Measurements from ENCODE around the gene CIRBP.

The CIRBP gene

GRCh38 chr19:1275976-1276627 lies 7.0 kb downstream of the CIRBP start:
- no peak for TF ChIP-seq GATA1 (IDR thresholded peaks at IDR 0.05; ENCODE audit: low read depth, low read length)
- TF ChIP-seq POLR2A (IDR thresholded peaks at IDR 0.05; ENCODE audit: low read length), result no peak
- no peak for DNase-seq

GRCh38 chr19:1276628-1277022 lies 7.5 kb downstream of the CIRBP start:
- DNase-seq, result no peak

DNA sequence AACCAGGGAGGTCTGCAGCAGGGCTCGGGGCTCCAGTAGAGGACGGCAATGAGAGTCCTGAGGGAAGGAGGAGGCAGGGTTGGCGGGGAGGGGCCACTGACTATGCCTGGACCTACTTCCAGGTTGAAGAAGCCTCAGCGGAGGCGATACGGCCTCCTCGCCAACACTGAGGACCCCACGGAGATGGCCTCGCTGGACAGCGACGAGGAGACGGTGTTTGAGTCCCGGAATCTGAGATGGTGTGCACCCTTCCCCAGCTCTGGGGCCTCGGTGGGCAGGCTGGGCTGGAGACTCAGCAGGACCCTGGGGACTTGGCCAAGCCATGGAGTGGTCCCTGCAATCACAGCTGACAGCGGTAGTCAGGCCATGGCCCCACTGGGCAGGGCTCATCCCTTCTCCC lies 7.9 kb downstream of the CIRBP start:
- no peak for DNase-seq
- TF ChIP-seq POLR2A (IDR thresholded peaks at IDR 0.05; ENCODE audit: low read length), result no peak
- TF ChIP-seq GATA1 (IDR thresholded peaks at IDR 0.05; ENCODE audit: low read depth, low read length), result no peak

More at GRCh38 chr19:1276628-1277022, 7.5 kb downstream of the CIRBP start:
- TF ChIP-seq POLR2A (IDR thresholded peaks at IDR 0.05; ENCODE audit: low read length), result no peak
- no peak for TF ChIP-seq GATA1 (IDR thresholded peaks at IDR 0.05; ENCODE audit: low read depth, low read length)

DNA sequence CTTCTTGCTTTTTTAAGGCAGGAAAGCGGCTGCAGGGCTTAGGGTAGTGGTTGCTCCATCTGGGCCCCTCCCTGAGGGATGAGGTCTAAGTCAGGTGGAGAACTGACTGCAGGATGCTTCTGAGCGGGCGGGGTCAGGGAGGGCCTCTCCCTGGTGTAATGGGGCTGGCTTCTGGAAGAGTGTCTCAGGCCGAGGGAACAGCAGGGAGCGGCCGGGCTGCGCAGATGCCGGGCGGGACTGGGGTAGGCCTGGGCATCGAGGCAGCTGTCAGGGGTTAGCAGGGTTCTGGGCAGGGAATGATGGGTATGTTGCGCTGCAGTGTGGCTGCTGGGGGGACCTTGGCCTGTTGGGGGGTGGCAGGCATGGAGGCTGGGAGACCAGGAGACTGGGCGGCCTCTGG lies 8.9 kb downstream of the CIRBP start:
- no peak for TF ChIP-seq POLR2A (IDR thresholded peaks at IDR 0.05; ENCODE audit: low read length)
- TF ChIP-seq GATA1 (IDR thresholded peaks at IDR 0.05; ENCODE audit: low read depth, low read length), result no peak
- no peak for DNase-seq

GRCh38 chr19:1278713-1279660 lies 9.9 kb downstream of the CIRBP start:
- DNase-seq, result no peak
- TF ChIP-seq GATA1 (IDR thresholded peaks at IDR 0.05; ENCODE audit: low read depth, low read length), result no peak
- TF ChIP-seq POLR2A (IDR thresholded peaks at IDR 0.05; ENCODE audit: low read length), result no peak

DNA sequence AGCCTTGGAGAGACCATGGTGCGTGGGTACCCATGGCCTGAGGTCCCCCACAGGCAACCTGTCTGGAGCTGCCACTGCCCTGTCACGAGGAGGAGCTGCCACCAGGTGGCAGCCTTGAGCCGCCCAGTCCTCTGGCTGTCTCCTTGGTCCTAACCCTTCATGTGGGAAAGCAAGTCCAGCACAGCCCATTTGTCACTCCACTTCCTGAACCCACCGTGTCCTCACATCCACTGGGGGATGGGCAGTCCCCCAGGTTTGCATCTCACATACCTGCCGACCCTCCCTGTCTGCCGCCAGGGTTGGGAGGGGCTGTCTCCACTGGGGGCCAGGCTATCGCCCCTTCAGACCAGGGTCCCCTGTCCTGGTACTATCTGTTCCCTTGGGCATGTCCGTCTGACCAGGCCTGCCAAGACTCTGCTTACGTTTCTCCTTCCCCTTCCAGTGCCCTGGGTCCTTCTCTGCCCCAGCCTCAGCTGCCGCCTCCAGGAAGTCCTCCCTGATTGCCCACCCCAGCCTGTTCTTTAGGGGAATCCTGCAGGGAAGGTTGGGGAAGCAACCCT lies 10.7 kb downstream of the CIRBP start:
- TF ChIP-seq GATA1 (IDR thresholded peaks at IDR 0.05; ENCODE audit: low read depth, low read length) (no peak), POLR2A (IDR thresholded peaks at IDR 0.05; ENCODE audit: low read length) (no peak)

DNA sequence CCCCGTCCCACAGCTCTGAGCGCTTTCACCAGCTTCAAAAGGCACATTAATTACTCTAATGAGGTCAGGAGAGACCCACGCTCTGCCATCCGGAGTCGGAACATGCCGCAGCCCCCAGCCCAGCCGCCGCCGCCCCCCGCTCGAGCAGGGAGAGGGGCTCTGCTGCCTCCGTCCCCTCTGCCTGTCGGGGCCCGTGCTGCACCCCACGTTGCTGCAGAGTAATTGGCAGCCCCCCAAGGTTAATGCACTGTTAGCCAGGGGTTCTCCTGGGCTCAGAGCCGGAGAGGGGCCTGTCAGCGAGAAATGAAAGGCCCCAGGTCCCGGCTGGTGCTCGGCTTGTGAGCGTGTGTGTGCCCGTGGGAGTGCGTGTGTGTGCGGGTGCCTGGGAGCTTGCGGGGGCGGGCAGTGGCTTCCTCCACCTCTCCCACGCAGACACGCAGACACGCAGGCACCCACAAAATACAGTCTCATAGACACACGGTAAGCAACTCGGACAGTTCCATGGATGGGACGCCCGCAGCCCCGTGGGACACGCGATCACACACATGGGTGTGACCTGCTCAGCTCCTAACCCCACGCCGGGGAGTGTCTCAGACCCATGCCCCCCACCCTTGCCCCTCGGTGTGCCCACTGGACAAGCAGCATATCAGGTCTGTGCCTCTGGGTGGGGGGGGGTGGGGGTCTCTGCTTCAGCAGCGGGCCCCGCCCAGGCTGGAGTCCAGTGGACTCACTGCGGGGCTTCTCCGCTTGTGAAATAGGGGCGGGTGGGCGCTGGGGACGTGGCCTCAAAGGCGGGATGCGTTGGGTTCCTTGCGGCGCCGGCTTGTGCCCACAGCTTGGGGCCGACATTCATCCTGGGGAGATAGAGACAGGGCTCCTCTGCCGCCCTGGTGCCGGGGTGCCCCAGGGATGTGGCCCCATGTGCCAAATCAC lies 11.8 kb downstream of the CIRBP start:
- TF ChIP-seq GATA1 (IDR thresholded peaks at IDR 0.05; ENCODE audit: low read depth, low read length) (no peak), POLR2A (IDR thresholded peaks at IDR 0.05; ENCODE audit: low read length) (no peak)
- DNase-seq, result no peak

More for the DNA sequence above, 10.7 kb downstream of the CIRBP start:
- DNase-seq, result peak; percentile 83 to 91

DNA sequence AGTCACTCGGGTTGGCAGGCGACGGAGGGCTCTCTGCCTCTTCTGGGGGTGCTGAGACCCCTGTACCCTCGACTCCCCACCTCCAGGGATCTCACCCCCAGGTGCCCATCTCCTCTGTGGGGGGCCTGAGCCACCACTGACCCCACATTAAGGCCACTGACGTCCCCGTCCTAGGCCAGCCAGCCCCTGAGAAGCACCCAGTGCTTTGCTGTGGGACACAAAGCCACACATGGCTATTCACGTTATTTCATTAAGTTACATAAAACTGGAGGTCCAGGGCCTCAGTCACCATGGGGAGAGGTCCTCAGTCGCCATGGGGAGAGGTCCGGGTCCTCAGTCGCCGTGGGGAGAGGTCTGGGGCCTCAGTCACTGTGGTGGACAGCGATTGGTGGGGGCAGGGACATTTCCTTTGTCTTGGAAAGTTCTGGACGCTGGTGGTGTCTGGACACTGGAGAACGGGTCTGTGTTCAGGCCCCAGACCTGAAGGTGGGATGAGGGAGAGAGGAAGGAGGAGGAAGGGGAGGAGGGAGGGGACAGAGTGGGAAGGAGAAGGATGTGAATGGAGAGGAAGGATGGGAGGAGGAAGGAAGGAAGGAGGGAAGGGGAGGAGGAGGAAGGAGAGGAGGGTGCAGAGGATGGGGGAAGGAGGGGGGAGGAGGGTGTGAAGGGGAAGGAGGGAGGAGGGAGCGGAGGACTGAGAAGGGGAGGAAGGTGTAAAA lies 12.6 kb downstream of the CIRBP start:
- TF ChIP-seq GATA1 (IDR thresholded peaks at IDR 0.05; ENCODE audit: low read depth, low read length) (no peak), POLR2A (IDR thresholded peaks at IDR 0.05; ENCODE audit: low read length) (no peak)
- no peak for DNase-seq

GRCh38 chr19:1282588-1283206 lies 13.6 kb downstream of the CIRBP start:
- TF ChIP-seq GATA1 (IDR thresholded peaks at IDR 0.05; ENCODE audit: low read depth, low read length) (no peak), POLR2A (IDR thresholded peaks at IDR 0.05; ENCODE audit: low read length) (no peak)
- DNase-seq, result no peak

DNA sequence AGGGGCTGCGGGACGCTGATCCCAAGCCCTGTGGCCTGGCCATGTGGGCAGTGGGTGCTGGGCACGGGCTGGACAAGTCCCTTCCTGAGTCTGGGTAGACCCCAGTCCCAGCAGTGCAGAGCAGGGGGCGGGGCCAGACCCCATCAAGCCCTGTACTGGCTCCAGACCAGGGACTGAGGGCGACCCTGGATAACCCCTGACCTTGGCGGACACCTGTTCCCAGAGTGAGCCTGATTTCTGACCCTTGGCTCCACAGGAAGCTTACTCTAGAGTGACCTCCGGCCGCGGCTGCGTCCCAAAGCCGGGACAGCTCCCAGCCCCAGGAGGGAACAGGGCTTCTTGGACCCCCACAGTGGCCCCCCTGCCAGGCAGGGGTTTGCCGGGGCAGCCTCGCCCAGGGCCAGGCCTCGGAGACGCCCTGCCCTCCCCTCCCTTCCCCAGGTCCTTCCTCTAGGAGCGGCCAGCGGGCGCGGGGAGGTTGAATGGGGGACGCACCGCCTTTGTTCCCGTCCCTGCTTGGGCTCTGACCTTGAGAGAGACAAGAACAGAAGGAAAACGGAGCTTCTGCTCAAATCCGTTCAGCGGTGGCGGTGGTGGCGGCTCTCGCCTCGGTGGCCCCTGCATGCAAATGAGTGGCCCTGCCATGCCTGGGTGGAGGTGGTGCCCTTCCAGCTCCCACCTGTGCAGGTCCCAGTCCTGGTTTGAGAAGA lies 14.2 kb downstream of the CIRBP start:
- TF ChIP-seq GATA1 (IDR thresholded peaks at IDR 0.05; ENCODE audit: low read depth, low read length), result no peak
- TF ChIP-seq POLR2A (IDR thresholded peaks at IDR 0.05; ENCODE audit: low read length), result no peak
- no peak for DNase-seq

DNA sequence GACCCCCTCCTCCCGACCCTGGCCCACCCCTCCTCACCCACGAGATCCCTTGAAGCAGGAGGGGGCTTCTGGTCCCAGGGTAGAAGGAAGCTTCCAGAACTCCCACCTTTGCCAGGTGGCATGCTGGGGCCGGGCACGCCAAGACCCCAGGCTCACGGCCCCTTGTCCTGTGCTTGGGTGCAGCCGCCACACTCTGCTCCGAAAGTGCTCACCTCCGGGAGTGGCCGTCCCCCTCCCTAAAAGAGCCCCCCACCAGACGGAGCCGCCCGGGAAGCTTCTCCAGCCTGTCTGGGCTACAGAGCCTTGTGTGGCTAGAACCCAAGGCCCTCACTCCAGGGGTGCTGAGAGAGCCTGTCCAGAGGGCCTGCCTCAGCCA lies 14.8 kb downstream of the CIRBP start:
- TF ChIP-seq POLR2A (IDR thresholded peaks at IDR 0.05; ENCODE audit: low read length), result no peak
- TF ChIP-seq GATA1 (IDR thresholded peaks at IDR 0.05; ENCODE audit: low read depth, low read length), result no peak
- no peak for DNase-seq
